PFSK-1 (cell line): ENCODE results near the gene ZAP70.

Source experiments
- FOXP2 ChIP-seq: optimal IDR thresholded peaks from 2 replicates; pipeline ENCODE3; 2011; ENCODE audit warnings: borderline replicate concordance, control low read depth, inconsistent platforms; ENCODE audit not compliant: insufficient read depth; ENCODE audit errors: extremely low read length, extremely low read depth
- POLR2AphosphoS5 ChIP-seq: IDR thresholded peaks from 2 replicates; pipeline ENCODE4 v1.6.1; 2012; ENCODE audit warnings: low read depth, mild to moderate bottlenecking, control low read depth, low read length, moderate library complexity
- SIN3A ChIP-seq: IDR thresholded peaks from 2 replicates; pipeline ENCODE4 v1.6.1; 2012; ENCODE audit warnings: mild to moderate bottlenecking, low read length, moderate library complexity, borderline replicate concordance; ENCODE audit not compliant: insufficient read depth
- TAF1 ChIP-seq: IDR thresholded peaks from 2 replicates; pipeline ENCODE4 v1.6.1; 2012; ENCODE audit warnings: low read length, control low read depth, borderline replicate concordance; ENCODE audit not compliant: insufficient read depth
- TF ChIP-seq, protein P1 (sequence below), 2 experiments: IDR thresholded peaks; 2 replicates each; pipeline versions ENCODE4 v1.6.1 to v1.8.0; 2011 to 2012; ENCODE audit warnings: low read depth in 2 of 2, low read length in 2 of 2, control low read depth in 1 of 2, inconsistent platforms in 1 of 2, mild to moderate bottlenecking in 1 of 2, moderate library complexity in 1 of 2; ENCODE audit not compliant: insufficient read depth in 1 of 2

GRCh38 chr2:97702731-97703470, 10.5 kb upstream of the ZAP70 start:
- TF ChIP-seq, protein P1, sequence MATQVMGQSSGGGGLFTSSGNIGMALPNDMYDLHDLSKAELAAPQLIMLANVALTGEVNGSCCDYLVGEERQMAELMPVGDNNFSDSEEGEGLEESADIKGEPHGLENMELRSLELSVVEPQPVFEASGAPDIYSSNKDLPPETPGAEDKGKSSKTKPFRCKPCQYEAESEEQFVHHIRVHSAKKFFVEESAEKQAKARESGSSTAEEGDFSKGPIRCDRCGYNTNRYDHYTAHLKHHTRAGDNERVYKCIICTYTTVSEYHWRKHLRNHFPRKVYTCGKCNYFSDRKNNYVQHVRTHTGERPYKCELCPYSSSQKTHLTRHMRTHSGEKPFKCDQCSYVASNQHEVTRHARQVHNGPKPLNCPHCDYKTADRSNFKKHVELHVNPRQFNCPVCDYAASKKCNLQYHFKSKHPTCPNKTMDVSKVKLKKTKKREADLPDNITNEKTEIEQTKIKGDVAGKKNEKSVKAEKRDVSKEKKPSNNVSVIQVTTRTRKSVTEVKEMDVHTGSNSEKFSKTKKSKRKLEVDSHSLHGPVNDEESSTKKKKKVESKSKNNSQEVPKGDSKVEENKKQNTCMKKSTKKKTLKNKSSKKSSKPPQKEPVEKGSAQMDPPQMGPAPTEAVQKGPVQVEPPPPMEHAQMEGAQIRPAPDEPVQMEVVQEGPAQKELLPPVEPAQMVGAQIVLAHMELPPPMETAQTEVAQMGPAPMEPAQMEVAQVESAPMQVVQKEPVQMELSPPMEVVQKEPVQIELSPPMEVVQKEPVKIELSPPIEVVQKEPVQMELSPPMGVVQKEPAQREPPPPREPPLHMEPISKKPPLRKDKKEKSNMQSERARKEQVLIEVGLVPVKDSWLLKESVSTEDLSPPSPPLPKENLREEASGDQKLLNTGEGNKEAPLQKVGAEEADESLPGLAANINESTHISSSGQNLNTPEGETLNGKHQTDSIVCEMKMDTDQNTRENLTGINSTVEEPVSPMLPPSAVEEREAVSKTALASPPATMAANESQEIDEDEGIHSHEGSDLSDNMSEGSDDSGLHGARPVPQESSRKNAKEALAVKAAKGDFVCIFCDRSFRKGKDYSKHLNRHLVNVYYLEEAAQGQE (IDR thresholded peaks at IDR 0.05; ENCODE audit: insufficient read depth in 1 of 2, low read depth in 2 of 2, low read length in 2 of 2), result no peak
- TF ChIP-seq POLR2AphosphoS5 (no peak), TAF1 (no peak), SIN3A (no peak), FOXP2 (no peak)
